ENCODE results near the gene SECISBP2. TPM values are rescaled to one million over a fixed set of nuclear protein-coding genes. Genes with fewer than 3 reads are reported as not detected.

SECISBP2 gene
- total RNA-seq, 1 donor from 2014 or later = 56.7 TPM

DNA sequence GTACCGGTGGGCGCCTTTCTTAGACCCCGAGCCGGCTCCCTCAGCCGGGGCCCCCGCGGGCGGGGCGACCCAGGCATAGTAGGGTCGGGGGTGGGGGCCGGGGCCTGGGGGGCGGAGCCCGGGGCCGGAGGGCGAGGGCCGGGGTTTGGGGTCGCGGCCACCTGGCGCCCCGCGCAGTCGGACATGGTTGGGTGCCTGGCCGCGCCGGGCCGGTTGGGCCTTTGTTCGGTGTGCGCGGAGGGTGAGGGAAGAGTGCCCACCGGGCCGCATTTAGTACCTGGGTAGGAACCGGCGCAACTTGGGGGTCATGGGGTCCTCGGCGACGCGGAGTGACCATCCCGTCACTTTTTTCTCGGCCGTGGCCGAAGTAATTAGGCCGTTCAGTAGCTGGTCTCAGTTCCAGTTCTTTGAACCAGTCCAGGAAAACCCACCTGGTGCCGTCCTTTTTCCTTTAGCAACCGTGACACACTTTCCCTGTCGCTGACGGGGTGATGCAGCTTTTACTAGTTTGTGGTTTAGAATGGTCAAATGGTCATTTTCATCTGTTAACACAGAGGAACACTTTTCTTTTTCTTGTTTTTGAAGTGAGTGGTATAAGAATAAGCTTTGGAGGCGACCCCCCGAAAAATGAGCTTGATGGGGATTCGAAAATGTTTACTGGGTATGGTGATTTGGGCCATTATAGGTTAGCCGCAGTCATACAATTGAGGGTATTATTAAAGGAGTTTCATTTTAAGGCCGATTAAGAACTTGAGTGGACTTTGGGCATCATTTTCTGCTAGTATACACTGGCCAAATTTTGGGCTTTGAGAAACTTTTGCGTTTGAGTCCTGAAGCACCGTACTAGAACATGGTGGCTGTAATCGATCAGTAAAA is 6.7 kb upstream of the SECISBP2 start:
- H3K36me3 Mint-ChIP-seq (ENCODE audit: low read depth) = peaks cover 21% of the 10 kb centered on the region
- TF ChIP-seq, protein P1, sequence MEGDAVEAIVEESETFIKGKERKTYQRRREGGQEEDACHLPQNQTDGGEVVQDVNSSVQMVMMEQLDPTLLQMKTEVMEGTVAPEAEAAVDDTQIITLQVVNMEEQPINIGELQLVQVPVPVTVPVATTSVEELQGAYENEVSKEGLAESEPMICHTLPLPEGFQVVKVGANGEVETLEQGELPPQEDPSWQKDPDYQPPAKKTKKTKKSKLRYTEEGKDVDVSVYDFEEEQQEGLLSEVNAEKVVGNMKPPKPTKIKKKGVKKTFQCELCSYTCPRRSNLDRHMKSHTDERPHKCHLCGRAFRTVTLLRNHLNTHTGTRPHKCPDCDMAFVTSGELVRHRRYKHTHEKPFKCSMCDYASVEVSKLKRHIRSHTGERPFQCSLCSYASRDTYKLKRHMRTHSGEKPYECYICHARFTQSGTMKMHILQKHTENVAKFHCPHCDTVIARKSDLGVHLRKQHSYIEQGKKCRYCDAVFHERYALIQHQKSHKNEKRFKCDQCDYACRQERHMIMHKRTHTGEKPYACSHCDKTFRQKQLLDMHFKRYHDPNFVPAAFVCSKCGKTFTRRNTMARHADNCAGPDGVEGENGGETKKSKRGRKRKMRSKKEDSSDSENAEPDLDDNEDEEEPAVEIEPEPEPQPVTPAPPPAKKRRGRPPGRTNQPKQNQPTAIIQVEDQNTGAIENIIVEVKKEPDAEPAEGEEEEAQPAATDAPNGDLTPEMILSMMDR (conservative IDR thresholded peaks at IDR 0.05) = no peak
- H3K9me3 Mint-ChIP-seq = no peaks in the 10 kb centered on the region
- H3K27me3 Mint-ChIP-seq (ENCODE audit: low read depth) = peaks cover 6% of the 10 kb centered on the region
- peaks cover 47% of the 10 kb centered on the region for H3K4me1 Mint-ChIP-seq
- H3K27ac Mint-ChIP-seq (ENCODE audit: unreplicated experiment) = peak overlapping the region; percentile 100
- H3K4me3 Mint-ChIP-seq = peak overlapping the region; percentile 95
- no peak for DNase-seq (ENCODE audit: low read depth, low spot score)

DNA sequence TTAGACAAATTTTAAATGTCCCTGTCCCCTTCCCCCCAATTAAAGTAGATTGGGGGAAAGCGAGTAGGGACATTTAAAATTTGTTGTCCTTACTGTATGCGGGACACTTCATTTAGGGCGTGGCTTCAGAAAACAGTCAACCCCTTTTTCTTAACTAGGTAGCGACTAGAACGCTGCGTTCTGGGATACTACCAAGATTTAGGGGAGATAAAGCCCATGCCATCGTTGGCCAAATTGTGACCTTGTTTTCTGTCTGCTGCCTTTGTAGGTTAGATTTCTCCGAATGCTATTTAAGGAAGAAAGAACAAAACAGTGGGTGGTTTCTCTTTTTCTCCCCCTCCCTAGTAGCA is 6.1 kb upstream of the SECISBP2 start:
- peaks cover 21% of the 10 kb centered on the region for H3K36me3 Mint-ChIP-seq (ENCODE audit: low read depth)
- no peaks in the 10 kb centered on the region for H3K9me3 Mint-ChIP-seq
- peaks cover 6% of the 10 kb centered on the region for H3K27me3 Mint-ChIP-seq (ENCODE audit: low read depth)
- TF ChIP-seq, protein P1 (conservative IDR thresholded peaks at IDR 0.05) = no peak
- DNase-seq (ENCODE audit: low read depth, low spot score) = no peak
- peak overlapping the region; percentile 95 for H3K4me3 Mint-ChIP-seq
- peak overlapping the region; percentile 96 for H3K27ac Mint-ChIP-seq (ENCODE audit: unreplicated experiment)
- H3K4me1 Mint-ChIP-seq = peaks cover 52% of the 10 kb centered on the region

DNA sequence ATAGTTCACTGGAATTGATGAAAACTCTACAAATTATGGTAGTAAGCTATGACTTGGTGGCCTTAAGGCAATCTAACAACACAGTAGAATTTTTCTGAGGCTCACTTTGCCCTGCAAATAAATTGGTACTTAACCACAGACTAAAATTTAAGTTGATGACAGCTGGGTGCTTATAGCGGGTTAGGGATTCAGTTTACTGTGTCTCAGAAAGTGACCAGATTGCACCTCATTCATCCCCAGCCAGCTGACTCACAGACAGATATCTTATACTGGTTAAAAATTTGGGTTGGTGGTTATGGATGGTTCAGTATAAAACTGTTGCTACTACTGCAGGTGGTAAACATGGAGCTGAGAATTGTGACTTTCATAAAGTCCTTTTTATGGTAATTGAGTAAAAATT is 4.5 kb upstream of the SECISBP2 start:
- no peak for DNase-seq (ENCODE audit: low read depth, low spot score)
- peaks cover 31% of the 10 kb centered on the region for H3K36me3 Mint-ChIP-seq (ENCODE audit: low read depth)
- no peaks in the 10 kb centered on the region for H3K9me3 Mint-ChIP-seq
- no peak overlapping the region for H3K27ac Mint-ChIP-seq (ENCODE audit: unreplicated experiment)
- H3K27me3 Mint-ChIP-seq (ENCODE audit: low read depth) = peaks cover 11% of the 10 kb centered on the region
- TF ChIP-seq, protein P1 (conservative IDR thresholded peaks at IDR 0.05) = no peak
- H3K4me1 Mint-ChIP-seq = peaks cover 64% of the 10 kb centered on the region
- peak overlapping the region; percentile 95 for H3K4me3 Mint-ChIP-seq

DNA sequence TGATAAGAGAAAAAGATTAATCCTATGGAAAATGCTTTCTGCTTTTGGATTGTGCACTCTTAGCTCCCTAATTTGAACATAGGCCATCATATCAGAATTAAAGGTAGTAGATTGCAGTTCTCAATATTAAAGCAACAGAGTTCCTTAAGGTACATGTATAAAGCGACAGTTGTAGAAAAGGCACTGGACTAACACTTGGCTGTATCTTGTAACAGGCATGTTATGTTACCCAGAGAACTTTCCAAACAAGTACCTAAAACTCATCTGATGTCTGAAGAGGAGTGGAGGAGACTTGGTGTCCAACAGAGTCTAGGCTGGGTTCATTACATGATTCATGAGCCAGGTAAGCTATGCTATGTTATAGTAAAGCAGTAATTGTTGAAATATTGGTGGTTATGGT is 3.3 kb upstream of the SECISBP2 start:
- Mint-ChIP-seq H3K9me3 (no peaks in the 10 kb centered on the region), H3K27ac (ENCODE audit: unreplicated experiment) (peak overlapping the region; percentile 21), H3K4me1 (peaks cover 72% of the 10 kb centered on the region), H3K4me3 (peak overlapping the region; percentile 95), H3K27me3 (ENCODE audit: low read depth) (peaks cover 12% of the 10 kb centered on the region), H3K36me3 (ENCODE audit: low read depth) (peaks cover 31% of the 10 kb centered on the region)
- TF ChIP-seq, protein P1 (conservative IDR thresholded peaks at IDR 0.05) = no peak
- DNase-seq (ENCODE audit: low read depth, low spot score) = no peak

DNA sequence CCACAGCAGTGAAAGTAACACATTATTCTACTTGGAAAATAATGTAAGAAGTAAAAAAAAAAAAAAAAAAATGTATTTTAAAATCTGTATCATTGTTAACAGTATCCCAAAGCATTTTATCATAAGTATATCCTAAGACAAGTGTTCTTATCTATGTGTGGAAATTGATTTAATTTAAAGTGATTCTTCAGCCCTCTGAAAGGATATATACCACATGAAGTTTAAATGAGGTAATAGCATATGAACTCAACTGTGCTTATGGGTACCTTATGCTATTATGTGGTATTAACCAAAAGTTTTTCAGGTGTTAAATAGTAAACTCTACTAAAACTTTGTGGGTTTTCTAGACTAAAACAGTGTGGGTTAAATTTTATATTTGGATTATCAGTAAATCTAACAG is 2.8 kb upstream of the SECISBP2 start:
- H3K36me3 Mint-ChIP-seq (ENCODE audit: low read depth) = peaks cover 31% of the 10 kb centered on the region
- H3K27me3 Mint-ChIP-seq (ENCODE audit: low read depth) = peaks cover 12% of the 10 kb centered on the region
- TF ChIP-seq, protein P1 (conservative IDR thresholded peaks at IDR 0.05) = no peak
- H3K9me3 Mint-ChIP-seq = no peaks in the 10 kb centered on the region
- no peak for DNase-seq (ENCODE audit: low read depth, low spot score)
- H3K4me1 Mint-ChIP-seq = peaks cover 70% of the 10 kb centered on the region
- H3K27ac Mint-ChIP-seq (ENCODE audit: unreplicated experiment) = no peak overlapping the region
- H3K4me3 Mint-ChIP-seq = peak overlapping the region; percentile 57
